GM18951 (cell line): ENCODE data around the gene PPCDC.
"Not testable (repeated sequence)": the region's sequence is repeated elsewhere in the genome, so short reads cannot be mapped to it uniquely, and the experiment has no call there.

Experiments used
- POLR2A ChIP-seq: IDR thresholded peaks from 4 replicates; pipeline ENCODE4 v1.6.1; 2011; ENCODE audit warnings: mild to moderate bottlenecking; ENCODE audit not compliant: insufficient read length, insufficient read depth; ENCODE audit errors: extremely low read depth
- in situ Hi-C: fragments of 300-500 bp; cut with MboI; formaldehyde crosslinking; loops from one replicate; pipeline ENCODE4 v1.12.0; 2022; ENCODE audit warnings: low sequenced_read_pairs, mixed read lengths, inconsistent platforms; ENCODE audit not compliant: unreplicated experiment

Gene PPCDC

GRCh38 chr15:75058127-75058905 lies 34.9 kb downstream of the PPCDC start:
- TF ChIP-seq POLR2A, result no peak
- in situ Hi-C loops, result no loop called here

GRCh38 chr15:75059607-75060006 lies 36.2 kb downstream of the PPCDC start:
- TF ChIP-seq POLR2A, result no peak
- in situ Hi-C loops, result no loop called here

GRCh38 chr15:75061272-75061671 lies 37.9 kb downstream of the PPCDC start:
- no peak for TF ChIP-seq POLR2A

GRCh38 chr15:75062706-75063105 lies 39.3 kb downstream of the PPCDC start:
- in situ Hi-C loops, result no loop called here
- TF ChIP-seq POLR2A, result no peak

More at GRCh38 chr15:75061272-75061671, 37.9 kb downstream of the PPCDC start:
- in situ Hi-C loops, result no loop called here

GRCh38 chr15:75063338-75063737 lies 39.9 kb downstream of the PPCDC start:
- in situ Hi-C loops, result no loop called here
- TF ChIP-seq POLR2A, result no peak

GRCh38 chr15:75063889-75064288 lies 40.5 kb downstream of the PPCDC start:
- no peak for TF ChIP-seq POLR2A
- in situ Hi-C loops, result no loop called here

GRCh38 chr15:75064846-75065245 lies 41.5 kb downstream of the PPCDC start:
- TF ChIP-seq POLR2A, result no peak
- in situ Hi-C loops, result no loop called here

GRCh38 chr15:75065467-75065850 lies 42.1 kb downstream of the PPCDC start:
- in situ Hi-C loops, result no loop called here
- no peak for TF ChIP-seq POLR2A

GRCh38 chr15:75065851-75066509 lies 42.6 kb downstream of the PPCDC start:
- in situ Hi-C loops, result no loop called here
- no peak for TF ChIP-seq POLR2A

GRCh38 chr15:75067123-75067830 lies 43.9 kb downstream of the PPCDC start:
- no peak for TF ChIP-seq POLR2A
- in situ Hi-C loops, result no loop called here

- TF ChIP-seq POLR2A, result no peak
- in situ Hi-C loops, result no loop called here
These were observed 45.4 kb downstream of the PPCDC start for GRCh38 chr15:75068748-75069147.

GRCh38 chr15:75069301-75069925 lies 46.0 kb downstream of the PPCDC start:
- in situ Hi-C loops, result no loop called here
- TF ChIP-seq POLR2A, result peak; percentile 39

- TF ChIP-seq POLR2A, result no peak
- in situ Hi-C loops, result no loop called here
These were observed 47.3 kb downstream of the PPCDC start for GRCh38 chr15:75070674-75071073.

- no peak for TF ChIP-seq POLR2A
- in situ Hi-C loops, result no loop called here
These were observed 49.8 kb downstream of the PPCDC start for GRCh38 chr15:75073197-75073596.

- in situ Hi-C loops, result no loop called here
- no peak for TF ChIP-seq POLR2A
These were observed 52.9 kb downstream of the PPCDC start for GRCh38 chr15:75076277-75076676.

- in situ Hi-C loops, result not testable (repeated sequence)
These were observed 54.2 kb downstream of the PPCDC start for GRCh38 chr15:75077551-75077961.
